Left renal pelvis (tissue), 4 donors: Measurements from ENCODE around the gene MYOM3. TPM values are rescaled to one million over a fixed set of nuclear protein-coding genes. Genes with fewer than 3 reads are reported as not detected.

Source experiments
- DNase-seq, 4 donors: peaks; one replicate each; pipeline ENCODE4 v3.0.0-alpha.2; 2013; ENCODE audit warnings: low read depth in 4 of 4, low spot score in 3 of 4
- polyA plus RNA-seq, 4 donors: library from polyadenylated mRNA; unstranded; fragments of 120-200 nt; gene quantifications; one replicate each; pipeline ENCODE4 v1.2.1, GENCODE V29; 2013; ENCODE audit not compliant: insufficient read length in 4 of 4

The MYOM3 gene
- polyA plus RNA-seq, 4 donors = 0.60 to 24.8 (median 19.4) TPM

GRCh38 chr1:24139222-24139489 lies 27.2 kb upstream of the MYOM3 start:
- no peak for DNase-seq

- DNase-seq = no peak
These were observed 26.7 kb upstream of the MYOM3 start for GRCh38 chr1:24138476-24139221.

- no peak for DNase-seq
These were observed 25.1 kb upstream of the MYOM3 start for GRCh38 chr1:24136956-24137539.

GRCh38 chr1:24134376-24134775 lies 22.4 kb upstream of the MYOM3 start:
- DNase-seq = no peak

GRCh38 chr1:24133819-24134218 lies 21.9 kb upstream of the MYOM3 start:
- DNase-seq = no peak

- no peak for DNase-seq
These were observed 18.4 kb upstream of the MYOM3 start for GRCh38 chr1:24130385-24130784.

GRCh38 chr1:24127801-24128363 lies 15.9 kb upstream of the MYOM3 start:
- DNase-seq = no peak

- DNase-seq = no peak
These were observed 15.3 kb upstream of the MYOM3 start for GRCh38 chr1:24127134-24127800.

- DNase-seq = no peak
These were observed 14.7 kb upstream of the MYOM3 start for GRCh38 chr1:24126672-24127023.

GRCh38 chr1:24126018-24126671 lies 14.2 kb upstream of the MYOM3 start:
- no peak for DNase-seq

GRCh38 chr1:24125456-24125855 lies 13.5 kb upstream of the MYOM3 start:
- no peak for DNase-seq

- no peak for DNase-seq
These were observed 13.0 kb upstream of the MYOM3 start for GRCh38 chr1:24124980-24125379.

- DNase-seq = no peak
These were observed 11.7 kb upstream of the MYOM3 start for GRCh38 chr1:24123611-24124010.

- DNase-seq = no peak
These were observed 10.8 kb upstream of the MYOM3 start for GRCh38 chr1:24122776-24123175.

GRCh38 chr1:24121406-24121805 lies 9.5 kb upstream of the MYOM3 start:
- DNase-seq = no peak

GRCh38 chr1:24120965-24121364 lies 9.0 kb upstream of the MYOM3 start:
- no peak for DNase-seq

- DNase-seq = no peak
These were observed 8.2 kb upstream of the MYOM3 start for GRCh38 chr1:24119859-24120756.

- DNase-seq = no peak
These were observed 7.5 kb upstream of the MYOM3 start for GRCh38 chr1:24119489-24119858.

GRCh38 chr1:24118410-24119242 lies 6.7 kb upstream of the MYOM3 start:
- no peak for DNase-seq
